HEK293T (cell line): ENCODE results near the gene BRIP1.

Experiments
- ARNT ChIP-seq: fragments of 450-650 bp; IDR thresholded peaks from 2 replicates; pipeline ENCODE4 v1.6.1; 2017; ENCODE audit warnings: mild to moderate bottlenecking
- BHLHE40 ChIP-seq: fragments of 450-650 bp; IDR thresholded peaks from 2 replicates; pipeline ENCODE4 v1.6.1; 2016; ENCODE audit warnings: mild to moderate bottlenecking, moderate library complexity, borderline replicate concordance
- ELF4 ChIP-seq: fragments of 450-650 bp; IDR thresholded peaks from 2 replicates; pipeline ENCODE4 v1.6.1; 2017; ENCODE audit warnings: antibody characterized with exemption
- FOXA1 ChIP-seq: fragments of 450-650 bp; IDR thresholded peaks from 2 replicates; pipeline ENCODE4 v1.6.1; 2016; ENCODE audit warnings: mild to moderate bottlenecking
- FOXK2 ChIP-seq: fragments of 450-650 bp; IDR thresholded peaks from 2 replicates; pipeline ENCODE4 v1.6.1; 2016; ENCODE audit warnings: mild to moderate bottlenecking
- FOXM1 ChIP-seq: fragments of 450-650 bp; IDR thresholded peaks from 2 replicates; pipeline ENCODE4 v1.6.1; 2017; ENCODE audit warnings: mild to moderate bottlenecking, borderline replicate concordance
- L3MBTL2 ChIP-seq: fragments of 450-650 bp; conservative IDR thresholded peaks from 2 replicates; pipeline ENCODE4 v1.6.1; 2016; ENCODE audit warnings: mild to moderate bottlenecking
- LEF1 ChIP-seq: fragments of 450-650 bp; IDR thresholded peaks from 2 replicates; pipeline ENCODE4 v1.6.1; 2017; ENCODE audit warnings: mild to moderate bottlenecking, borderline replicate concordance
- PKNOX1 ChIP-seq: fragments of 450-650 bp; IDR thresholded peaks from 2 replicates; pipeline ENCODE4 v1.6.1; 2016
- SP1 ChIP-seq: fragments of 450-650 bp; IDR thresholded peaks from 2 replicates; pipeline ENCODE4 v1.6.1; 2017
- SUZ12 ChIP-seq: fragments of 450-650 bp; IDR thresholded peaks from 2 replicates; pipeline ENCODE4 v1.6.1; 2016; ENCODE audit warnings: mild to moderate bottlenecking
- TARDBP ChIP-seq: fragments of 450-650 bp; IDR thresholded peaks from 2 replicates; pipeline ENCODE4 v1.6.1; 2016

GRCh38 chr17:61699694-61700093, 163.6 kb downstream of the BRIP1 start:
- TF ChIP-seq FOXA1 (no peak), BHLHE40 (no peak), ELF4 (no peak), TARDBP (no peak), LEF1 (no peak), SUZ12 (no peak), FOXM1 (no peak), SP1 (no peak), ARNT (no peak), PKNOX1 (no peak), FOXK2 (no peak), L3MBTL2 (no peak)
